G401 (cell line): ENCODE data around the gene IRF2BPL. TPM values are rescaled to one million over a fixed set of nuclear protein-coding genes. Genes with fewer than 3 reads are reported as not detected.

ENCODE experiments used
- DNase-seq: peaks from one replicate; pipeline ENCODE4 v3.0.0-alpha.2; 2015; ENCODE audit warnings: low spot score
- in situ Hi-C: cut with HindIII; loops from 2 replicates; pipeline ENCODE4 v1.10.0; 2016; ENCODE audit warnings: low sequenced_read_pairs, mixed read lengths
- total RNA-seq: library from RNA; depleted of rRNA; stranded (reverse); fragments of >200 nt; shearing (Covaris generic); gene quantifications from 2 replicates; pipeline ENCODE4 v1.2.3, GENCODE V29; 2014

The IRF2BPL gene
- total RNA-seq, 1 experiment from 2014 or later = 59.4 TPM

DNA sequence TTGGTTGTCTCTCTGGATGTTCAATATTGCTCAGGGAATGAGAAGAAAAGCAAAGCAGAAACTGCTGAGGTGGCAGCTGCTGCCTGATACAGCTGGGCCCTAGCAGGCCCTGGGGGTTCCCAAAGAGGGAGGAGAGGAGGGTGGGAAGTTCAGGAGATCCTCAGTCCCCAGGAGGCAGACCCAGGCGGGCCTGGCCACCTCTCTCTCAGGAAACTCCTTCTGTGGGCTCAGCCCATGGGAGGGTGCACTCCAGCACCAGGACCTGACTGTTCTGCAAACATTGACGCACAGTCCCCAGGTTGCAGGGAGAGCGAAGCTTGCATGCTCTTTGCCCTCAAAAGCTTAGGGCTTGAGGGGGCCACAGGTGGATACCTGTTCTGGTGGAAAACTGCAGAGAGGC, 29.6 kb downstream of the IRF2BPL start:
- DNase-seq = no peak
- in situ Hi-C loops = no loop called here

DNA sequence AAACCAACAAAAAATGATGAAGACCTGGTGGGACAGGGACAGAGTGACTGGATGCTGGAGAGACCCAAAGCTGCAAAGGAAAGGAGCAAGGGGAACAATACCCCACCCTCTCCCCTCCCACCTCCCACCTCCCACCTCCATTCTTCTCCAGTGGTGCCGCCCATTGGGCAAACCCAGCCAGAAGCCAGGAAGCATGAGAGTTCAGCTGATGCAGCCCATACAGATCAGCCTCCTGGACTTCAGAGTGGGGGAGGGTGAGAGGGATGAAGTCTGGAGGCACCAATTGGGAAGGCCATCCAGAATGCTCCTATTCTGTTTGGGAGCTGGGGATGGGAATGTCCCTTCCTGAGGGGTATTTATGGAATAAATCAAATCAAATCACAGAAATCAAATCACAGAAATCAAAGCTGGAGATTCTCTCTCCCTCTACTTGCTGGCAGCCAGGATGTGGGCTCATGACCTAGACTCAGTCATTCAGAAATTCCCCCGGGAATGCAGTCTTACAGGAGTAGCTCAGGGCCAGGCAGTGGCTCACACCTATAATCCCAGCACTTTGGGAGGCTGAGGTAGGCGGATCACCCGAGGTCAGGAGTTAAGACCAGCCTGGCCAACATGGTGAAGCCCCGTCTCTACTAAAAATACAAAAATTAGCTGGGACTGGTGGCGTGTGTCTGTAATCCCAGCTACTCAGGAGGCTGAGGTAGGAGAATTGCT, 31.1 kb downstream of the IRF2BPL start:
- in situ Hi-C loops = no loop called here
- DNase-seq = no peak

DNA sequence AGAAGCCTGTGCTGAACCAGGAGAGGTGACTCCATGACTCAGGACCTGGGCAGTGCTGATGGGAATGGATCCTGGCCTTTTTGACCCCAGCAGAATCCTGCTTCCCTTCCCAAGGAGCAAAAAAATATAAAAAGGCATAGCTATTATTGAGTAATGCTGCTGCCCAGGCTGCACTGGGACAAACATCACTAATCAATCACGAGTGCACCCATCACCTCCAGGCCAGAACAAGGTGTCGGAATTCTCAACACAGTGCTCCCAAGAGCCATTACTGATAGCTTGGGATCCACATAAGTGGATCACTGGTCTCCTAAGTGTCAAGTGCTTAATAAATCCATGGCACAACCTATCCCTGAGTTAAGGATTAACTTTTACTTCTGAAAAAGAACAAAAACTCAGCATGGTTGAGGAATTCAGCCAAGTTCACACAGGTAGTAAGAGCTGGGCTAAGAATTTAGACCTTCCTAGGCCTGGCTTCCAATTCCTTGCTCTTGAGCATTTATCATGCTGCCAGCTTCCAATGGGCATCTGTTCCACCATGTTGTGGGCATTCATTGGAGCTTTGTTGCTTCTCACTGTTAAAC, 31.9 kb downstream of the IRF2BPL start:
- no peak for DNase-seq
- in situ Hi-C loops = no loop called here

DNA sequence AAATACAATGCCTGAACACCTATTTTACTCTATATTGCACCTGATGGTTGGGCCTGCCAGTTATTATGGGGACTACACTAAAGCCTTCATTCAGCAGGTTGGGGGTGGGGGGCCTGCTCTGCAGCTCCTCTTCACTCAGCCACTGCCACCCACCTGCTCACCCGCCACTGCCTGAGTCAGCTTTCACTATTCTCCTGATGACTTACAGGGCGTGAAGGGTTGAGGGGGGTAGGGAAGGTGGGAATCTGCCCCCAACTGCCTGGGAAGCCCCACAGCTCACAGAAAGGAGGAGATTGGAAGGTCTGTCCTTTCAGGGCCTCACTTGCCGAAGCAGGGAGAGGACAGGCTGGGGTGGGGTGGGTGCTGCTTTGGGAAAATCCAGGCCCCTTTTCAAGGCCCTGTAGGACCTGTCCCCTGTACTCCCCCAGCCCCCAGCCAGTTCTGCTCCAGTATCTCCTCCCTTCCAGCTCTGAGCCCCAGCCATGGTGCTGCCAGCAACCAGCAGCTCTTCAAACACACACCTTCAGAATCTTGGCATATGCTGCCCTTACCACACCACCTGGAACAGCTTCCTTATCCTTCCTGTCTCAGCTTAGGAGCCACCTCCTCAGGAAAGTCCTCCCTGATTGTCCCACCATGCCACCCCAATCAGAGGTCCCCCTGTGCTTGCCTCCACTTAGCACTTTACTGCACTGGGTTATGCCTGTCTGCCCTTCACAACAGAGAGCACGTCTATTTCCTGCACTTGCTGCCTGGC, 33.1 kb downstream of the IRF2BPL start:
- in situ Hi-C loops = no loop called here
- no peak for DNase-seq

DNA sequence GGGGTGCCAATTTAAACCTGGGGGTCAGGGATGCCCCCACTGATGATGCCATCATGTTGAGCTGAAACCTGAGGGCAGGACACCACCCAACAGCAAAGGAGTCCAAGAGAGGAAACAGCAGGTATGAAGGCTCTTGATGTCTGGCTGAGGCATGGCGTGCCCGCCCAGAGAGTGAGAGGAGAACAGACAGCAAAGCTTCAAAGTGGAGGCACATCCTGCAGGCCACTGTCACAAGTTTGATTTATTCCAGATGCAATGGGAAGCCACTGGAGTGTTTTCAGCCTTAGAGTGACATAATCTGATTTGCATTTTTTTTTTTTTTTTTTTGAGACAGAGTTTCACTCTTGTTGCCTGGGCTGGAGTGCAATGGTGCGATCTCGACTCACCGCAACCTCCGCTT, 34.8 kb downstream of the IRF2BPL start:
- in situ Hi-C loops = no loop called here
- DNase-seq = no peak

DNA sequence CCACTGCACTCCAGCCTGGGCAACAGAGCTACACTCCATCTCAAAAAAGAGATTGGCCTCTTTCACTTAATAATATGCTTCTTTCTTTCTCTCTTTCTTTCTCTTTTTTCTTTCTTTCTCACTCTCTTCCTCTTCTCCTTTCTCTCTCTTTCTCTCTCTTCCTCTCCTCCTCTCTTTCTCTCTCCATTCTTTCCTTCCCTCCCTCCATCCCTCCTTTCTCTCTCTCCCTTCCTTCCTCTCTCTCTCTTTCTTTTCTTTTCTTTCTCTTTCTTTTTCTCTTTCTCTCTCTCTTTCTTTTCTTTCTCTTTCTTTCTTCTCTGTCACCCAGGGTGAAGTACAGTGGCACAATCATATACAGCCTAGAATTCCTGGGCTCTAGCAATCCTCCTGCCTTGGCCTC, 38.4 kb downstream of the IRF2BPL start:
- DNase-seq = no peak
- in situ Hi-C loops = no loop called here

DNA sequence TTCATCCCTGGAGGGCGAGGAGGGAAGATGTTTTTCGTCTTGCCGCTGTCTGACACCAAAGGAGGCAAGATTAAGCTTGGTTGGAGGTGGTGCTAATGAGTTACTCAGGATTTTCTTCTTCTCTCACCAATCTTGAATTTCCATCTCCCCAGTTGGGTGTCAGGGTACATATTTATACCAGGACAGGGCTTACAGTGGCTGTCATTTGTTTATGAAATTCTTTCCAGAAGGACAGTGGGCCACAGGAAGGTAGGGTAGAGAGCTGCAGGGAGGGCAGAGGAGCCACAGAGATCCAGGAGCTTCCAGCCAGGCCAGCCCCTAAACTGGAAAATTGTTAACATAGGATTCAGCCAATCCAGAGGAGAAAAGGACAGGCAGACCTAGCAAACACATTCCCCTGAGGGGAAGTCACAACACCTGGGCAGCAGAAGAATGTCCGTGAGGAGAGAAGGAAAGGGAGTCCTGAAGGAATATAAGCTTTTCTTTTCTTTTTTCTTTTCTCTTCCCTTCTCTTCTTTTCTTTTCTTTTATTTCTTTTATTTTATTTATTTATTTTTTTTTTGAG, 40.5 kb downstream of the IRF2BPL start:
- no peak for DNase-seq
- in situ Hi-C loops = no loop called here

DNA sequence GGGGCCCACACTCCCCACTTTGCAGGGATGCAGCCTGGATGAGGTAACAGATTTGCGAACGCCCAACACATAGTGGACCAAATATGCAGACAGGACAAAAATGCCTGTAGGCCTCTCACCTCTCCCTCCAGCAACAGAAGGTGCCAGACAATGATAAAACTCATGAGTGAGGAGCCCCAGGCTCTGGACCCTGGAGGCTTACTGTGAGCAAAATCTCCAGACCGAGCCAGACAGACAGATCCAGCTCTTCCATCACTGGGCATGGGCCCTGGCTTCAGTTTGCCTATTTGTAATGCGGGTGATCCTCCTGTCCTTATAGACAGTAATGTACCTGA, 42.3 kb downstream of the IRF2BPL start:
- in situ Hi-C loops = no loop called here
- no peak for DNase-seq

DNA sequence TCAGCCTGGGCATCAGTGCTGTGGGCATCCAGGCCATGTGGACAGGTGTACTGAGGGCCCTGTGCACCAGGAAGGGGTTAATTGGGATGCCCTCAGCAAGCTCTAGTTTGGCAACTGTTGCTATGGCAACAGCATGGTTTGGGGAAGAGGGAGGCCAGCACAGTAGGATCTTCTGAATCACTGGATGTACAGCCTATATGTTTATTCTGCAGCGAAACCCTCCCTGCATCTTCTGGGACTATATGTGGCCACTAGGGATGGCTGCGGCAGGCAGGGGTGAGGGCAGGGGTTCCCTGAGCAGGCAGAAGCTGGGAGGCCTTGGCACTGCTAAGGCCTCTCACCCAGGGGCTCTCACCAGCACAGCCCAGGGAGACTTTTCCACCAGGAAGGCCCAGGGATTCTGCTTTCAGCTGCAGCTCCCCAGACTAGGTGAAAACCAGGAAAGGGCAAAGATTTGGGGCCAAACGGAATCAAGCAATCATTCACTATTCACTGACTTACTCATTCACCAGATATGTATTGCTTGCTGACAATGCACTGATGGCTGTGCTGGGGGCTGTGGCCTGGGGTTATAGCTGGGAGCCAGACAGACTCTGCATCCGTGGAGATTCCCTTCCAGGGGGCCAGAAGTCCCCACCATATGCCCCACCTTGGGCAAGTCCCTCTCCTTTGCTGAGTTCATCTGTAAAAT, 42.8 kb downstream of the IRF2BPL start:
- in situ Hi-C loops = no loop called here
- DNase-seq = no peak

DNA sequence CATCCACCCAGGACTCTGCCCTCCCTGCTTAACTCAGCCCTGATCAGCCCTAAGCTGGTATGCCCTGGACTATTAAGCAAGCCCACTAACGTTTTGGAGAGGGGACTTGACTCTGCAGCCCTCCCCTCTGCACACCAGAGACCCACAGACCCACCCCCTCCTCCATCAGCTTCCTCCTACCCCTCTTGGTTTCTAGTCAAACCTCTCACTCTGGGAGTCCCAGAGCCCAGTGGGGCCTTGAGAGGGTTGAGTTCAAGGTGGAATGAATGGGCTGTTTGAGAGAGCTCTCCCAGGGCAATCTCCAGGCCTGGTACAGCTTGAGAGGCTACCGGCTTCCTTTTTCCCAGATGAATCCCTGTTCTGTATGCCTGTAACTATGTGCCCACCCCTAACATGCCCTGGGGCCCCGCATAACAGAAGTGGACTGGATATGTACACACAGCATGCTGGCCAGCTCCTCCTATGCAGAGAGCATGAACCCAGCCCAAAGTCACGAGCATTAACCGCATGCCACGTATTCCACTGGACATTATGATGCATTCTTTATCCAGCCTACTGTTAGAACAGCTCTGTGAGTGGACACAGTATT, 43.6 kb downstream of the IRF2BPL start:
- DNase-seq = no peak
- in situ Hi-C loops = no loop called here

DNA sequence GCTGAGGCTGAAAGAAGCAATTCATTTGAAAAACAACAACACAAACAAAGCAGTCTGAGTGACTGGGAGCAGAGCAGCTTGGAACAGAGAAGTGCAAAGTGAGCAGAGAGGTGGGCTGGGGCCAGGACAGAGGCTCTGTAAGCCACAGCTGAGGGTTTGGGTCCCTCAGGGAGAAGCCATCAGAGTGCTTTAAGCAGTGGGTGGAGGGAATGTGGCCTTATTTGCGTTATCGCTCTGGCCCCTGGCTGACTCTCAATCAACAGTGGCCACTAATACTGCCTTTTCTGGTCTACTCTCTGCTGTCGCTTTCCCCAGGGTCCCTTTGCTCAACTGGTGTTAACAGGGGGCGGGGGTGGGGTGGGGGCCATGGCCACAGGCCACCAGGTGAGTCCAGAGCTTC, 44.2 kb downstream of the IRF2BPL start:
- in situ Hi-C loops = no loop called here
- no peak for DNase-seq

DNA sequence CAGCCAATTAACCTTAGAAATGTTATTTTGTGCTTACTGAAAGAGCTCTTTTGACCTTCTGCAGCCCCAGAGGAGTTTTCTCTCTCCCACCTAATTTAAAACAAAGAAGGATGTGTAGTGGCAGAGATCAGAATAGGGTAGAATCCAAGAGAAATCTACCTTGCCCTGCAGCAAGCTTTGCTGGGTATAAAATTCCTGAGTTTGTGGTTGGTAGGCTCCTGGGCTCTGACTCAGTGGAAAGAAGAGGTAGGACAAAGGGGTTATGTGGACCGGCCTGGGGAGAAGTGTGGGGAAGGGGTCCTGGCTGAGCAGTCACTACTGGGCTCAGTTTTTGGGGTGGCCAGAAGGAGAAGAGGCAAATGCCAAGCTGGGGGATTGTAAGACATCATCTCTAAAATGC, 46.8 kb downstream of the IRF2BPL start:
- in situ Hi-C loops = no loop called here
- no peak for DNase-seq

DNA sequence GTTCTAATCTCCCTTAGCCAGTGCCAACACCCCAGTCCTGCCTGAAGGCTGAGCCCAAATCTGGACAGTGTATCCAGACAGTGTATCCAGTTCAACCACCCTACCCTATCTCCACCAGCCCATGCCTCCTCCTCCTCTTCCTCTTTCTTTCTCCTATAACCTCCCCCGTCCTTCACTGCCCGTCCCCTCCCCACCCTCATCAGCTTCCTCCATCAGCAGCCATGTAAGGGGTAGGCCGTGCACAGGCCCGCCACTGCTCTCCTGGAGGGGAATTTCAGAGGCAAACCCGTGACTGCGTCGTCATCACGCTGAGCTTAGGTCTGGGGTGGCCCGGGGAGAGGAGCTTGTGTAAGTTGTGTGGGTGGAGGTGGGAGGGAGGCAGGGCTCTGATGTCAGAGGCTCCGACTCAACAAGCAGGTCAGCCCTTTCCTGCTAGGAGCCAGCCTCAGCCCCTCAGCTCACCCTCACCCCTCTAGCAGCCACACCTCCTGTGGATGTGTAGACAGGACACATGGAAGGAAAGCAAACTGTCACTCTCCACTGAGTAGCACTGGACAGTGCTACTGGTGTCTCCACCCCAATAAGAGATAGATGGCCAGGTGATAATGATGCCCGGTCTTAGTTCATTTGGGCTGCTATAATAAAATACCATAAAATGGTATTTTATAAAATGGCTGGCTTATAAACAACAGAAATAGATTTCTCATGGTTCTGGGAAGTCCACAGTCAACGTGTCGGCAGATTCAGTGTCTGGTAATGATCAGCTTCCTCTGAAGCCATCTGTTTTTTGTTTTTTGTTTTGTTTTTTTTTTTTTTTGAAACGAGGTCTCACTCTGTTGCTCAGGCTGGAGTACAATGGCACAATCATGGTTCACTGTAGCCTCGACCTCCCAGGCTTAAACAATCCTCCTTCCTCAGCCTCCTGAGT, 50.5 kb downstream of the IRF2BPL start:
- DNase-seq = no peak
- in situ Hi-C loops = no loop called here

DNA sequence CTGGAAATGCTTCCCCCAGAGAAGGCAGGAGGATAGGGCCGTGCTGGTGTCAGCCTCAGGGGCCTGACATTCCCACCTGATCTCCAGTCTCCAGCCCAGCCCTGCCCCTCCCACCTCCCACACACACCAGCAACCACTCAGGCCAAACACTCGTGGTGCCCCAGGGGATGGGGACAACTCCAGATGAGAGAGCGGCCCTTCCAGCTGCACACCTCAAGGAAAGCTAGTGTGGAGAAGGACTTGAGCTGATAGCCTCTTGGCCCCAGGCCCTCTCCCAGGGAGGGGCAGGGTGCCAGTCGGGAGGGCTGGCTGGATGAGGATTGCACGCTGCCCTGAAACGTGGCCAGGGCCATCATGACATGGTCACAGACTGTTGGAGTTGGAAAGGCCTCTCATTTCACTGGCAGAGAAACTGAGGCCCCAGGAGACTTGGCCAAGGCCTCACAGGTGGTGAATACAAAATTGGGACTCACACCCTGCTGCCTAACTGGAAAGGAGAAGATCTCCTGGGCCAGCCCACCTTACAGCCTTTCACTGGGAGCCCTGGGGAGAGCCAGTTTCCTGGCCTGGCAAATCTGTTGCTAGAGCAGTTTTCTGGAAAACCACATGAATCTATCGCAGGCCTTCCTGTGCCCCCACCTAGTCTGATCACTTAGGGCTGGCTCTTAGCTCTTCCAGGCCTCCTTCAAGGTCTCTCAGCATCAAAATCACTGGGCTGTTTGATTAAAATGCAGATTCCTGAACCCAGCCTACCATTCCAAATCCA, 52.1 kb downstream of the IRF2BPL start:
- no peak for DNase-seq
- in situ Hi-C loops = no loop called here

DNA sequence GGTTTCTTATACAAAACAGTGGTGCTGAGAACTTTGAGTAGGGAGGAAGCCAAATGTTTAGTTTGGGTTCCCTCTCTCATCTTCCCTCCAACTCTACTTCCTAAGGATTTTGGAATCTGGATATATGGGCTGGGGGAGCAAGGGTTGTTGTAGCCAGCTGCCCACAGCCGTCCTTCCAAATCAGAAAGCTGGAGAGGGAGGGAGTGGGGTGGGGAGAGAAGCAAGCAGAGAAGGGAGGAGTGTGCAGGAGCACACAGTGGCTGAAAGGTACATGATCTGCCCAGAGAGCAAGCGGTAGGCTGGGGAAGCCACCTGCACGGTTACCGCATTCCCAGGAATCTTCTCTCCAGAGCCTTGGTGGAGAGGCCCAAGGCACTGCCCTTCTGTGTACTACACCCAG, 52.7 kb downstream of the IRF2BPL start:
- in situ Hi-C loops = no loop called here
- DNase-seq = no peak

DNA sequence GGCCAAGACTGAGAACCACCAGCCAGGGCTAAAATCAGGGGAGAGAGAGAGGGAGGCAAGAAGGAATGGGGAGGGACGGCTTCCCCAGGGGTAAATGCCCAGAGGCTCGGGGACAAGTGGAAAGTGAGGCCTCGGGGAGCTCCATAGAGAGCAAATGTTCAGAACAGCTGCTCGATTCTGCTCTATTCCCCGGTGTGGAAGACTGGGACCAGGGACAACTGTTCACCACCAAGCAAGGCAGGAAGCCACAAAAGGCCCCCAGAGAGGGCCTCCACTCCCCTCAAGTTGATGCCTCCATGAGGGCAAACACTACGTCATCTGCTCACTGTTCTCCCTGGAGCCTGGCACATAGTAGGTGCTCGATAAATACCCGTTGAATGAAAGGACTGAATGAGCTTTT, 53.5 kb downstream of the IRF2BPL start:
- in situ Hi-C loops = no loop called here
- DNase-seq = no peak
